Natural killer cell treated with Interleukin-12 subunit alpha and Interleukin-12 subunit beta and Interleukin-15 and Interleukin-18, amount 100 ng/mL, for 72 hours (primary cell): ENCODE data around the gene PAFAH1B1. TPM values are rescaled to one million over a fixed set of nuclear protein-coding genes. Genes with fewer than 3 reads are reported as not detected.

ENCODE experiments used
- ATAC-seq, 2 donors: fragments of 150-1000 bp; cut with Tn5 transposase in 1 of 2; sonication (Bioruptor Pico), chemical (Tn5 transposase) in 1 of 2; 2 replicates each; pipeline ENCODE4 v1.10.0; 2021
- DNase-seq: peaks from one replicate; pipeline ENCODE4 v3.0.0; 2022; ENCODE audit warnings: low spot score
- H3K27ac Mint-ChIP-seq, 2 donors: 1 replicate in 1 of 2; 2 replicates in 1 of 2; pipeline ENCODE4 v1.8.0; 2022; ENCODE audit warnings: mixed read lengths in 2 of 2, mild to moderate bottlenecking in 1 of 2, moderate library complexity in 1 of 2
- H3K27me3 Mint-ChIP-seq, 2 donors: 1 replicate in 1 of 2; 2 replicates in 1 of 2; pipeline ENCODE4 v1.8.0; 2022; ENCODE audit warnings: mixed read lengths in 2 of 2
- H3K36me3 Mint-ChIP-seq: one replicate; pipeline ENCODE4 v1.8.0; 2022; ENCODE audit warnings: mixed read lengths
- H3K4me1 Mint-ChIP-seq, 2 donors: 1 replicate in 1 of 2; 2 replicates in 1 of 2; pipeline ENCODE4 v1.8.0; 2022; ENCODE audit warnings: low read depth in 2 of 2, mixed read lengths in 2 of 2, mild to moderate bottlenecking in 1 of 2
- H3K4me3 Mint-ChIP-seq: one replicate; pipeline ENCODE4 v1.8.0; 2022; ENCODE audit warnings: mixed read lengths
- H3K9me3 Mint-ChIP-seq: 2 replicates; pipeline ENCODE4 v1.8.0; 2022; ENCODE audit warnings: mixed read lengths
- total RNA-seq, 2 donors: library from RNA; stranded (reverse); gene quantifications; one replicate each; pipeline ENCODE4 v1.2.3, GENCODE V29; 2022

PAFAH1B1 gene
- total RNA-seq, 2 donors from 2014 or later: 192 to 217 TPM

GRCh38 chr17:2703606-2704005 is 110.2 kb downstream of the PAFAH1B1 start:
- H3K27ac Mint-ChIP-seq: no peak overlapping the region
- DNase-seq: no peak
- no peaks in the 10 kb centered on the region for H3K27me3 Mint-ChIP-seq
- ATAC-seq: no peak
- H3K9me3 Mint-ChIP-seq: no peaks in the 10 kb centered on the region
- H3K4me3 Mint-ChIP-seq: no peak overlapping the region
- peaks cover 6 to 17% of the 10 kb centered on the region in 2 donors for H3K4me1 Mint-ChIP-seq
- no peaks in the 10 kb centered on the region for H3K36me3 Mint-ChIP-seq

- no peak for ATAC-seq
- H3K27ac Mint-ChIP-seq: no peak overlapping the region
- DNase-seq: no peak
- H3K4me1 Mint-ChIP-seq: peaks cover 13 to 21% of the 10 kb centered on the region in 2 donors
- H3K27me3 Mint-ChIP-seq: no peaks in the 10 kb centered on the region
- H3K4me3 Mint-ChIP-seq: no peak overlapping the region
- no peaks in the 10 kb centered on the region for H3K9me3 Mint-ChIP-seq
- H3K36me3 Mint-ChIP-seq: no peaks in the 10 kb centered on the region
Measured at GRCh38 chr17:2704031-2704889, 110.8 kb downstream of the PAFAH1B1 start.

DNA sequence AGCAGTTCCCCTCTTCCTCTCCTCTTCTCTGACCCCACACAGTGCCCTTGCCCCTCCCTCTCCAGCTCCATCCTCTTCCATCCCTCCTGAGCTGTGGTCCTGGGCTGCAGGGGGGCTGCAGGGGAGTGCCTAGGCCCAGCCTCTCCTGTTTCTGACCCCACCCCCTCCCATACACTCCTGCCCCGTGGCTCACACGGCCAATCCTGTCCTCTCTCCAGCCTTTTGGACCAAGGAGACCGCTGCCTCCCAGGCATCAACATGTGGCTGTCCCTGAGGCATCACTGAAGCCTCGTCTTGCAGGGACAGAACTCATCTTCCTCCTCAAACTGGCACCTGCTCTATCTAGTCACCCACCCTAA is 111.4 kb downstream of the PAFAH1B1 start:
- Mint-ChIP-seq H3K27me3 (no peaks in the 10 kb centered on the region), H3K4me3 (no peak overlapping the region), H3K9me3 (no peaks in the 10 kb centered on the region), H3K4me1 (peaks cover 19 to 26% of the 10 kb centered on the region in 2 donors), H3K27ac (no peak overlapping the region), H3K36me3 (no peaks in the 10 kb centered on the region)
- ATAC-seq: no peak
- DNase-seq: no peak

DNA sequence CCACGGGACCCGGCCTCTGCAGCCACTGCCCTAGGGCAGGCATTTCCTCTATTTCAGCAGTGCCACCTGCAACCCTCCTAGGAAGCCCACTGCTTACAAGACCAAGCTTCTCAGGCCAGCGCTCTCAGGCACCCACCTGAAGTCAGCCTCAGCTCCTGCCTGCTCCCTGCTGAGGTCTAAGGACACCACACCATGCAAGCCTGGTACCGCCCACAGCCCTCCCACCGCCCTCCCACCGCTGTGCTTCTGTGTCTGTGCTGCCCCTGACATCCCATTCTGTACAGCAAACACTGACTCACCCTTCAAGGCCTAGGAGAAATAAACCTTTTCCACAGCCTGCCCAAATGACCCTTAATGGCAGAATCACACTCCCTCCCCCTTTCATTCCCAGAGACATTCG is 111.8 kb downstream of the PAFAH1B1 start:
- Mint-ChIP-seq H3K9me3 (no peaks in the 10 kb centered on the region), H3K36me3 (no peaks in the 10 kb centered on the region), H3K4me3 (no peak overlapping the region), H3K4me1 (peaks cover 23 to 30% of the 10 kb centered on the region in 2 donors), H3K27me3 (no peaks in the 10 kb centered on the region), H3K27ac (peak overlapping the region in 1 of 2 donors; percentile 23)
- no peak for ATAC-seq
- peak; percentile 35 for DNase-seq

DNA sequence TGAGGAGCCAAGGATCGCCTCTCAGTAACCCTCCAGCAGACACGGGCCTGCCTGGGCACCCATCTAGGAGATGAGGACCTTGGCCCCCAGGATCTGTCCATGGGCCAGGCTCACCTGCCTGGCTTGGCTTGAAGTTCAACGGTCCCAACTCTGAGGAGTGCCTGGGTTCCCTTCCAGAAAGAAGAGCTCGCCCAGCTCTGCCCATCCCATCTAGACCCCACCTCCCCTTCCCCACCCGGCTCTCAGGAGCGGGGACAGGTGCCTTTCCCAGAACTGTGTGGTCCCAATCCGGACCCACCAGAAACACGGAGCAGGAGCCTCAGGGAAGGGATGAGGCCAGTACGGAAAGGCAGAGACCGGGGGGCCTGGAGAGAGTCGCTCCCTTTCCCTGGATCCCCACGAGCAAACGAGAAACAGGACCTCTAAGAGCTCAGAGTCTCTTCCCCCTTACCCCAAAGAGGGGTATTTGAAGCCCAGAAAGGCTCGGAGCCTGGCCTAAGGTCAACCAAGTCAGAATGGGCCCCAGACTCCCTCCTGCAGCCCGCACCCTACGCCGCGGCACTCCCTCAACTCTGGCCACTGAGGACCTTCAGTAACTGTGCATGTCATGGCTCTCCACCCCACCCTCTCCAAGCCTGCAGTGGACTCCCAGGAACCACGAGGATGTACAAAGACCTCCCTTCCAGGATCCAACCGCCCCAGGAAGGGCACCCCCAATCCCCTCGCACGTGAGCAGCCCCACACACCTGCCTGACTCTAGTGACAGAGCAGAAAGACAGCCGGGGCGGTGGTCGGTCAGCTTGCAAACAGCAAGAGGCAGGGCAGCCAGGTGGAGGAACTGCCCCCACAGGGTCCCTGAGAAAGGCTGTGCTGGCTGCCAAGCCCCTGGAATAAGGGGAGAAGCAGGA is 112.7 kb downstream of the PAFAH1B1 start:
- H3K9me3 Mint-ChIP-seq: no peaks in the 10 kb centered on the region
- DNase-seq (peak; percentile 56), ATAC-seq (no peak)
- no peak overlapping the region for H3K4me3 Mint-ChIP-seq
- peaks cover 27 to 33% of the 10 kb centered on the region in 2 donors for H3K4me1 Mint-ChIP-seq
- H3K27me3 Mint-ChIP-seq: no peaks in the 10 kb centered on the region
- peak overlapping the region in 1 of 2 donors; percentile 23 for H3K27ac Mint-ChIP-seq
- no peaks in the 10 kb centered on the region for H3K36me3 Mint-ChIP-seq

DNA sequence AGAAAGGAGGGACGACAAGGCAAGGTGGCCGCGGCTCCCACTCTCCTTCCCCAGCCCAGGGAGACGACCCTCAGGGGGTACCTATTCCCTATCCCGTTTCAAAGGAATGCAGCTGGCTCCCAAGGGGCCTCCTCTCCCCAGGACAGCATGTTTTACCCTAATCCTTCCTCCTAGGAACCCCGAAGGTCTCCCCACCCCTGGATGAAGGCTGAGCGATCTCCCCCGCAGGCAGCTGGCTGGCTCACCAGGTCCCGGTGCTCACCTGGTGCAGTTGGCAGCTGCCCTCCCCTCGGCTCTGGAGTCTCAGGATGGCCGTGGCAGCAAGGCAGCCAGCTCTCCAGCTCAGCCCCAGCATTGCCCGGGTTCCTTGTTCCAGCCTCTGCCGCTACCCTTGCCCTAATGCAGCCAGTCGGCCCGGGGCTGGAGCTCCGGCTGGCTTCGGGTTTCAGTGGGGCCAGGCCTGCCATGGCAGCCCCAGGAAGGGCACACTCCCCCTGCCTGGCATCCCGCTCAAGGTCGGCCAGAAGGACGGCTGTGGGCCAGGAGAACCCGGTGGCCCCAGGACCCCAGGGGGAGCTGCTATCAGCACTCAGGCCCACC is 113.6 kb downstream of the PAFAH1B1 start:
- Mint-ChIP-seq H3K4me3 (no peak overlapping the region), H3K27me3 (no peaks in the 10 kb centered on the region), H3K9me3 (no peaks in the 10 kb centered on the region), H3K36me3 (no peaks in the 10 kb centered on the region), H3K4me1 (peaks cover 29 to 34% of the 10 kb centered on the region in 2 donors), H3K27ac (no peak overlapping the region)
- DNase-seq: no peak
- no peak for ATAC-seq

DNA sequence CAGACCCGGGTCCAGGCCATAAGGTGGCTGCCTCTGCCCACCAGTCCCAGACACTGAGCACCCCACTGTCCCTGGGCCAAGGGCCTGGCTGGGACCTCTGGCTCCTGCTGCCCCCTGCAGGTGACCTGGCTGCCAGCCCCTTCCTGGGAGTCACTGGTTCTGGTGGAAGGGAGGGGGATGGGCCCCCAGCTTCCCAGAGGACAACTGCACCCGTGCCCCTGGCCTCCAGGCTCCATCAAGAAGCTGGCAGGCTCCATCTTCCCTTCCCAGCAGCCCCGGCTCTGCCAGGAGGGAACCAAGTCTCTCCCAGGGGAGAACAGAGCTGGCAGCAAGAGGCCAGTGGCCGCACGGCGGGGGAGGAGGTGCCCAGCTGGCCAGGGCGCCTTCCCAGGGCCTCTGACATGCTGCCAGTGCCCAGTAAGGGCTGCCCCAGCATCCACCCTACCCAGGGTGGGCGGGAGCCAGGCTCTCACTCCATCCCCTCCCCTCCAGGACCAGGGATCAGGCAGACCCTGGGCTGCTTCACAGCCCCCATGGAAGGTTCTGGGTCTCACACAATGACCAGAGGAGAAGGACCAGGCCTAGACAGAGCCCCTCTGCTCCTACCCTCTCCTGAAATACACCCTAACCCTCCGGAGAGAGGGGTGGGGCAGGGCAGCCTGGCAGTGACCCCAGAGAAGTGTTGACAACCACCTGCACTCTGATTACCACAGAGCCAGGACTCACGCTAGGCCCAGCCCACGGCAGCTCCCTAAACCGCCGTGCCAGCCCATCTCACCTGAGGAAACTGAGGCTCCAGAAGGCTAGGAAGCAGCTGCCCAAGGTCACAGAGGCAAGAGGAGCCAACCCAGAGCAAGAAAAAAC is 114.5 kb downstream of the PAFAH1B1 start:
- H3K4me3 Mint-ChIP-seq: peak overlapping the region; percentile 15
- DNase-seq: no peak
- H3K4me1 Mint-ChIP-seq: peaks cover 36 to 37% of the 10 kb centered on the region in 2 donors
- H3K27me3 Mint-ChIP-seq: no peaks in the 10 kb centered on the region
- H3K27ac Mint-ChIP-seq: no peak overlapping the region
- H3K9me3 Mint-ChIP-seq: no peaks in the 10 kb centered on the region
- ATAC-seq: no peak
- no peaks in the 10 kb centered on the region for H3K36me3 Mint-ChIP-seq

GRCh38 chr17:2708585-2709182 is 115.2 kb downstream of the PAFAH1B1 start:
- no peaks in the 10 kb centered on the region for H3K27me3 Mint-ChIP-seq
- H3K27ac Mint-ChIP-seq: no peak overlapping the region
- H3K4me3 Mint-ChIP-seq: peak overlapping the region; percentile 91
- H3K4me1 Mint-ChIP-seq: peaks cover 36 to 37% of the 10 kb centered on the region in 2 donors
- H3K36me3 Mint-ChIP-seq: no peaks in the 10 kb centered on the region
- DNase-seq (no peak), ATAC-seq (no peak)
- H3K9me3 Mint-ChIP-seq: no peaks in the 10 kb centered on the region

GRCh38 chr17:2709183-2709661 is 115.8 kb downstream of the PAFAH1B1 start:
- Mint-ChIP-seq H3K4me1 (peaks cover 36 to 37% of the 10 kb centered on the region in 2 donors), H3K4me3 (peak overlapping the region; percentile 91), H3K27ac (peak overlapping the region in 1 of 2 donors; percentile 50), H3K27me3 (no peaks in the 10 kb centered on the region), H3K9me3 (no peaks in the 10 kb centered on the region), H3K36me3 (no peaks in the 10 kb centered on the region)
- ATAC-seq: no peak
- DNase-seq: no peak

GRCh38 chr17:2710071-2710802 is 116.8 kb downstream of the PAFAH1B1 start:
- H3K27ac Mint-ChIP-seq: peak overlapping the region; percentile 50 to 74
- H3K9me3 Mint-ChIP-seq: no peaks in the 10 kb centered on the region
- H3K4me1 Mint-ChIP-seq: peaks cover 30 to 35% of the 10 kb centered on the region in 2 donors
- peak overlapping the region; percentile 91 for H3K4me3 Mint-ChIP-seq
- H3K36me3 Mint-ChIP-seq: no peaks in the 10 kb centered on the region
- no peaks in the 10 kb centered on the region for H3K27me3 Mint-ChIP-seq
- no peak for ATAC-seq
- DNase-seq: no peak

DNA sequence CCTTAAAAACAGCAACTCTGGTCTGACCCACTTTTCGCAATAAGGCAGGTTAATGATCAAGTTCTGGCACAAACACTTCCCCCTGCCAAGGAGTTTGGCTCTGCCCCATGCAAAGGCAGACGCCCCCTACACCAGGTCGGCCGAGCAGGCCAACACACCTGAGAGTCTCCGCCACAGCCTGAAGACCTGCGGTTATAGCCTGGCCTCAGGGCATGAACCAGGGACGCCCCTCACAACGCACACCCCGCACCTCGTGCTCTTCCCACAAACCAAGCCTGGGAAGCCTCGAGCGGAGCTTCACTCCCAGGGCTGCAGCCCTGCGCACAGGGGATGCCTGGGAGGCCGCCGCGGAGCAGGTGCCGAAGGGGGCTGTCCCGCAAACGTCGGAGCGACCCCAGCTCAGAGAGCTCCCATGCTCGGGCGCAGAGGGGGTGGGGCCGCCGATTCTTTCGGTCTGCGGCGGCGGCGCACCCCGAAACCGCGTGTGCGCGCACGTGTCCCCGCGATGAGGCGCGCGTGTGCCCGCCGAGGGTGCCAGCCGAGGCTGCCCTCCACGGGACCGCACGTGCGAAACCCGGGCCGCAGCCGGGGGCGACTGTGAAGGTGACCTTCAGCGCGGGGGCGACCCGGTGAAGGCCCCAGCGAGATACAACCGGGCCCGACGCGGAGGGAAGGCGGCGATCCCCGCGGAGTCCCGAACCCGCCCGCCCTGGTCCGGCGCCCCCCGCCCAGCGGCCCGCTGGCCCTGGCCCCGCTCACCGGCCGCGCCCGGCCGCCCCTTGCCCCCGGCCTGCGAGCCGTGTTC is 117.6 kb downstream of the PAFAH1B1 start:
- H3K4me1 Mint-ChIP-seq: peaks cover 25 to 30% of the 10 kb centered on the region in 2 donors
- peak overlapping the region; percentile 50 to 74 for H3K27ac Mint-ChIP-seq
- no peak for DNase-seq
- no peaks in the 10 kb centered on the region for H3K27me3 Mint-ChIP-seq
- peak overlapping the region; percentile 91 for H3K4me3 Mint-ChIP-seq
- H3K36me3 Mint-ChIP-seq: no peaks in the 10 kb centered on the region
- peak in 1 of 2 donors; percentile 32 for ATAC-seq
- H3K9me3 Mint-ChIP-seq: no peaks in the 10 kb centered on the region
